ENCODE measurements around the gene MINPP1. TPM values are rescaled to one million over a fixed set of nuclear protein-coding genes. Genes with fewer than 3 reads are reported as not detected.

The MINPP1 gene
- total RNA-seq, 4 donors from 2014 or later = 10.8 to 40.3 (median 23.7) TPM

DNA sequence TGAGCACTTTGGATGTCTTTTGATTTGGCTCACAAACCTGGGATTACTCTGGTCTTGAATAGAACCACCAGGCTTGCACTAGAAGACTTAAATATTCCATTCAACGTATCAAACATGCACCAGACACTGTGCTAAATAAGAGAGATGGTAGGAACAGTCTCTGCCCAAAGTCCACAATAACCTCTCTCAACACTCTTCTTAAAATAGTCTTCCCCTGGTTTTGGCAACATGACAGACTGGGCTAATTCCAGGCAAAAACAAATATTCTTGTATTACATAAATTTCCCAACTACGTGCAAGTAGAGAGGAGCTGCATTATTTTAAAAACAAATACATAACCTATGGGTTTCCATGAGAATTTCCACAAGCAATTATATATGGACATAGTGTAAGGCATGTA, 90.2 kb downstream of the MINPP1 start:
- H3K4me3 ChIP-seq (ENCODE audit: low read depth, poor library complexity, severe bottlenecking) = no peak overlapping the region
- DNase-seq (ENCODE audit: low spot score in 2 of 2) = no peak
- TF ChIP-seq POLR2A (IDR thresholded peaks at IDR 0.05) (no peak), CTCF (IDR thresholded peaks at IDR 0.05) (no peak)
- intact Hi-C loops (cut with DNase I; ENCODE audit: low total_unique reads) = no loop called here
- 57 to 66% methylated on average over 2 of the region's 2 CpGs for WGBS, 2 donors

DNA sequence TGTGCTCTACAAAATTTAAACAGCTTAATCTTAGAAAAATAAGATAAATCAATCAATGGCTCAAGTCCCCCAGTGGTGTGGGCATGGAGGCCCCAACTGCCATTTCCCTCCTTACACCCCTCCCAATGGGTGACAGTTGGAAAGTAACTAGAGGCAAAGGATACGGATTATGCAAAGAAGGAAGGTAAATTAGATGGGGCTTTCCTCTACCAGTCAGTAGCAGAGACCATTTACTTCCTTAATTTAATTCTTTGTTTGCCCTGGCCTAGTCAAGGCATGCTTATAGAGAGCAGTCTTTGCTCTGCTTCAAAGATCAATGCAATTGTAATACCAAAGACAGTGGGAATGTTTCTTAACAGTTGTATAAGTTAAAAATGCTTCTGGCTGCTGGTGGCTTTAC, 91.7 kb downstream of the MINPP1 start:
- DNase-seq (ENCODE audit: low spot score in 2 of 2) = no peak
- WGBS, 2 donors = 76 to 87% methylated on average over 1 of the region's 1 CpG
- TF ChIP-seq CTCF (IDR thresholded peaks at IDR 0.05) (no peak), POLR2A (IDR thresholded peaks at IDR 0.05) (no peak)
- intact Hi-C loops (cut with DNase I; ENCODE audit: low total_unique reads) = no loop called here
- no peak overlapping the region for H3K4me3 ChIP-seq (ENCODE audit: low read depth, poor library complexity, severe bottlenecking)

DNA sequence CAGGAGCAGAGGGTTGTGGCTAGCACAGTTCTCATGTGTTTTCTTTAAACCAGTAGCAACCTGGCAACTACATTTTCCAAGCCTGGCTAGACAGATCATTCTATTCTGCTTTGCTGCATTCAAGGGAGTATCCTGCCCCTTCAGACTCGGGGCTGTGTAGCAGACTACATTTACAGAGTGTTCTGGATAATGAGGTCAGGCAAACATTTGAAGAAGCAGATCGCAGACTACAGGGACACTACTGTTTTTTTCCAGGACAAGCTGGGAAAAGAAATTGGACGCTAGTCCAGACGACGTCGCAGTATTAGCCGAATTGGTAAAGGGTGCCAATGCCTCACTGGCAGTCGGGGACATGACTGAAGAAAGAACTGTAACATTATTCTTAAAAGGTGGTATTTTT, 94.0 kb downstream of the MINPP1 start:
- no peak for TF ChIP-seq POLR2A (IDR thresholded peaks at IDR 0.05)
- no peak for TF ChIP-seq CTCF (IDR thresholded peaks at IDR 0.05)
- intact Hi-C loops (cut with DNase I; ENCODE audit: low total_unique reads) = no loop called here
- no peak overlapping the region for H3K4me3 ChIP-seq (ENCODE audit: low read depth, poor library complexity, severe bottlenecking)
- DNase-seq (ENCODE audit: low spot score in 2 of 2) = no peak
- 54% methylated on average over 8 of the region's 8 CpGs for WGBS, 2 donors

GRCh38 chr10:87600581-87600980, 95.9 kb downstream of the MINPP1 start:
- TF ChIP-seq POLR2A (IDR thresholded peaks at IDR 0.05) = no peak
- TF ChIP-seq CTCF (IDR thresholded peaks at IDR 0.05) = no peak
- no peak overlapping the region for H3K4me3 ChIP-seq (ENCODE audit: low read depth, poor library complexity, severe bottlenecking)
- intact Hi-C loops (cut with DNase I; ENCODE audit: low total_unique reads) = no loop called here
- DNase-seq (ENCODE audit: low spot score in 2 of 2) = no peak
- WGBS, 2 donors = 82 to 92% methylated on average over 1 of the region's 1 CpG

Small RNAs within 50 kb of the gene (microRNA-seq; reads per million reads assigned to microRNA genes)
- gene MIR4678 (ENCODE audit: borderline number of aligned reads in 1 of 2, borderline replicate concordance in 2 of 2) = 0 reads per million in 2 donors

Other genes starting within 250 kb of the MINPP1 start
- gene NUTM2D, start 147.1 kb upstream of the MINPP1 start, total RNA-seq = 1 to 10 TPM in 3 of 4 donors, under 1 TPM in 1; 0.89 to 4.7 (median 3.7) TPM
- gene PAPSS2, start 155.0 kb downstream of the MINPP1 start, total RNA-seq = 1 to 10 TPM; 2.2 to 5.1 (median 4.5) TPM